ENCODE measurements around the gene ERCC6L2. TPM values are rescaled to one million over a fixed set of nuclear protein-coding genes. Genes with fewer than 3 reads are reported as not detected.
A peak's percentile ranks its signal among the peaks of the same experiment; 100 is the strongest.

Gene ERCC6L2, protein sequence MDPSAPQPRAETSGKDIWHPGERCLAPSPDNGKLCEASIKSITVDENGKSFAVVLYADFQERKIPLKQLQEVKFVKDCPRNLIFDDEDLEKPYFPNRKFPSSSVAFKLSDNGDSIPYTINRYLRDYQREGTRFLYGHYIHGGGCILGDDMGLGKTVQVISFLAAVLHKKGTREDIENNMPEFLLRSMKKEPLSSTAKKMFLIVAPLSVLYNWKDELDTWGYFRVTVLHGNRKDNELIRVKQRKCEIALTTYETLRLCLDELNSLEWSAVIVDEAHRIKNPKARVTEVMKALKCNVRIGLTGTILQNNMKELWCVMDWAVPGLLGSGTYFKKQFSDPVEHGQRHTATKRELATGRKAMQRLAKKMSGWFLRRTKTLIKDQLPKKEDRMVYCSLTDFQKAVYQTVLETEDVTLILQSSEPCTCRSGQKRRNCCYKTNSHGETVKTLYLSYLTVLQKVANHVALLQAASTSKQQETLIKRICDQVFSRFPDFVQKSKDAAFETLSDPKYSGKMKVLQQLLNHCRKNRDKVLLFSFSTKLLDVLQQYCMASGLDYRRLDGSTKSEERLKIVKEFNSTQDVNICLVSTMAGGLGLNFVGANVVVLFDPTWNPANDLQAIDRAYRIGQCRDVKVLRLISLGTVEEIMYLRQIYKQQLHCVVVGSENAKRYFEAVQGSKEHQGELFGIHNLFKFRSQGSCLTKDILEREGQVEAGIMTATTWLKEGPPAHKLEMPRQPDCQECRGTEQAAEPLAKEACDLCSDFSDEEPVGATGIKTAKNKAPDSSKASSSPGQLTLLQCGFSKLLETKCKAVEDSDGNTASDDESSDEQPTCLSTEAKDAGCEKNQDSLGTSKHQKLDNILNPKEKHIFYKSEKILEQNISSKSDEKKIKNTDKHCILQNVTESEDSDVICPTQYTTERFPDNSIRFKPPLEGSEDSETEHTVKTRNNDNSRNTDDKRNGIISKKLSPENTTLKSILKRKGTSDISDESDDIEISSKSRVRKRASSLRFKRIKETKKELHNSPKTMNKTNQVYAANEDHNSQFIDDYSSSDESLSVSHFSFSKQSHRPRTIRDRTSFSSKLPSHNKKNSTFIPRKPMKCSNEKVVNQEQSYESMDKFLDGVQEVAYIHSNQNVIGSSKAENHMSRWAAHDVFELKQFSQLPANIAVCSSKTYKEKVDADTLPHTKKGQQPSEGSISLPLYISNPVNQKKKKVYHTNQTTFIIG (N-terminal part only)
- total RNA-seq: 21.7 TPM
- long read RNA-seq, partial matches to known transcripts: 3 of 9 reads
- long read RNA-seq, other reads (novel, unspliced or antisense): 6 of 9 reads

- Histone ChIP-seq H3K4me1 (peaks cover 34% of the 10 kb centered on the region), H3K36me3 (peaks cover 19% of the 10 kb centered on the region), H3K4me3 (no peak within 1 kb of the TSS), H3K27me3 (ENCODE audit: low read depth) (no peaks in the 10 kb centered on the region), H3K9me3 (replicated peaks) (no peaks in the 10 kb centered on the region), H3K27ac (replicated peaks) (no peak within 1 kb of the TSS)
- TF ChIP-seq, protein P1, sequence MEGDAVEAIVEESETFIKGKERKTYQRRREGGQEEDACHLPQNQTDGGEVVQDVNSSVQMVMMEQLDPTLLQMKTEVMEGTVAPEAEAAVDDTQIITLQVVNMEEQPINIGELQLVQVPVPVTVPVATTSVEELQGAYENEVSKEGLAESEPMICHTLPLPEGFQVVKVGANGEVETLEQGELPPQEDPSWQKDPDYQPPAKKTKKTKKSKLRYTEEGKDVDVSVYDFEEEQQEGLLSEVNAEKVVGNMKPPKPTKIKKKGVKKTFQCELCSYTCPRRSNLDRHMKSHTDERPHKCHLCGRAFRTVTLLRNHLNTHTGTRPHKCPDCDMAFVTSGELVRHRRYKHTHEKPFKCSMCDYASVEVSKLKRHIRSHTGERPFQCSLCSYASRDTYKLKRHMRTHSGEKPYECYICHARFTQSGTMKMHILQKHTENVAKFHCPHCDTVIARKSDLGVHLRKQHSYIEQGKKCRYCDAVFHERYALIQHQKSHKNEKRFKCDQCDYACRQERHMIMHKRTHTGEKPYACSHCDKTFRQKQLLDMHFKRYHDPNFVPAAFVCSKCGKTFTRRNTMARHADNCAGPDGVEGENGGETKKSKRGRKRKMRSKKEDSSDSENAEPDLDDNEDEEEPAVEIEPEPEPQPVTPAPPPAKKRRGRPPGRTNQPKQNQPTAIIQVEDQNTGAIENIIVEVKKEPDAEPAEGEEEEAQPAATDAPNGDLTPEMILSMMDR (IDR thresholded peaks at IDR 0.05; ENCODE audit: borderline replicate concordance): peak; percentile 32
- peak; percentile 94 for DNase-seq
- intact Hi-C loops (cut with micrococcal nuclease): no loop called here
Measured at GRCh38 chr9:95875305-95876137, at the start of gene ERCC6L2. ERCC6L2 (plus strand) TSS chr9:95875691; CDS start chr9:95876039, 348 bp downstream.

DNA sequence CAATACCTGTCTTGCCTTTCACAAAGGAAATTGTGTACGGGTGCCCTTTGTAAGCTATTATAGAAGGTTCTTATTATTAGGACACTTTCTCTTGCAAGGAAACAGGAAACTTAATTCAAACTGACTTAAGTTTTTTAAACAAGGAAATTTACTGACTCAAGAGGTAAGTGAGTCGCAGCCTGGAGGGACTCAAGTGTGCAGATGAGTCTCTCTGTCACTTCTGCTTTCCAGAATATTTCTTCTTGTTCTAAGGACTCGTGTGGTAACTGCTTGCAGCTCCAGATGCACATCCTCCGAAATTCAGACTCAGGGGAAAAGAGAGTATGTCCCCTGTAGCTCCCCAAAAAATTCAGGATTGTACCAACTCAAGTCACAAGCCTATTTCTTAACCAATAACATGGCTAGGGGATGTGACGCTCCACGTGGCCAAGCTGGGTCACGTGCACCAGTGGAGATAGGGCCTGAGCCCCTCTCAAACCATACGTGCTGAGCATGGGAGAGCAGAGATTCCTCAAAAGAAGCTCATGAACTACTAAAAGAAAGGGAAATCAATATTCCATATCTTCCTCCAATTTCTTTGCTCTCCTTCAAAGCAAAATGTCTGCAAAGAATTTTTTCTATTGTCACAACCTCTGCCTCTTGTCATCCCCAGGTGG lies 49.2 kb upstream of the ERCC6L2 start:
- intact Hi-C loops (cut with micrococcal nuclease): no loop called here
- Histone ChIP-seq H3K4me1 (no peaks in the 10 kb centered on the region), H3K9me3 (replicated peaks) (no peaks in the 10 kb centered on the region), H3K4me3 (no peak overlapping the region), H3K27ac (replicated peaks) (no peak overlapping the region), H3K27me3 (ENCODE audit: low read depth) (no peaks in the 10 kb centered on the region), H3K36me3 (no peaks in the 10 kb centered on the region)
- no peak for DNase-seq
- TF ChIP-seq, protein P1 (IDR thresholded peaks at IDR 0.05; ENCODE audit: borderline replicate concordance): no peak

- no peaks in the 10 kb centered on the region for H3K36me3 ChIP-seq
Measured at GRCh38 chr9:95830768-95831167, 44.7 kb upstream of the ERCC6L2 start.

GRCh38 chr9:95831810-95832209 lies 43.7 kb upstream of the ERCC6L2 start:
- H3K36me3 ChIP-seq: no peaks in the 10 kb centered on the region
- no peaks in the 10 kb centered on the region for H3K4me1 ChIP-seq
- DNase-seq: no peak
- no peaks in the 10 kb centered on the region for H3K9me3 ChIP-seq (replicated peaks)
- H3K4me3 ChIP-seq: no peak overlapping the region
- H3K27me3 ChIP-seq (ENCODE audit: low read depth): no peaks in the 10 kb centered on the region
- H3K27ac ChIP-seq (replicated peaks): no peak overlapping the region
- TF ChIP-seq, protein P1 (IDR thresholded peaks at IDR 0.05; ENCODE audit: borderline replicate concordance): no peak
- intact Hi-C loops (cut with micrococcal nuclease): no loop called here

More at GRCh38 chr9:95830768-95831167, 44.7 kb upstream of the ERCC6L2 start:
- DNase-seq: no peak
- H3K27me3 ChIP-seq (ENCODE audit: low read depth): no peaks in the 10 kb centered on the region
- H3K9me3 ChIP-seq (replicated peaks): no peaks in the 10 kb centered on the region
- H3K27ac ChIP-seq (replicated peaks): no peak overlapping the region
- intact Hi-C loops (cut with micrococcal nuclease): no loop called here
- H3K4me1 ChIP-seq: no peaks in the 10 kb centered on the region
- TF ChIP-seq, protein P1 (IDR thresholded peaks at IDR 0.05; ENCODE audit: borderline replicate concordance): no peak
- H3K4me3 ChIP-seq: no peak overlapping the region

Measured in left ventricle myocardium inferior (tissue), 1 donor.